Mammary epithelial cell (primary cell): Measurements from ENCODE around the gene FDX1.

Source experiments
- EZH2 ChIP-seq: IDR thresholded peaks from 2 replicates; pipeline ENCODE4 v1.6.1; 2012; ENCODE audit warnings: low read length, inconsistent platforms, borderline replicate concordance
- TF ChIP-seq, protein P1 (sequence below), 2 donors: IDR thresholded peaks in 1 of 2; conservative IDR thresholded peaks in 1 of 2; 2 replicates each; pipeline ENCODE4 v1.5.1; 2011 to 2012; ENCODE audit warnings: inconsistent platforms in 2 of 2, low read length in 2 of 2, mild to moderate bottlenecking in 2 of 2, control low read depth in 1 of 2, low read depth in 1 of 2; ENCODE audit not compliant: insufficient read depth in 1 of 2; ENCODE audit errors: extremely low read depth in 1 of 2

DNA sequence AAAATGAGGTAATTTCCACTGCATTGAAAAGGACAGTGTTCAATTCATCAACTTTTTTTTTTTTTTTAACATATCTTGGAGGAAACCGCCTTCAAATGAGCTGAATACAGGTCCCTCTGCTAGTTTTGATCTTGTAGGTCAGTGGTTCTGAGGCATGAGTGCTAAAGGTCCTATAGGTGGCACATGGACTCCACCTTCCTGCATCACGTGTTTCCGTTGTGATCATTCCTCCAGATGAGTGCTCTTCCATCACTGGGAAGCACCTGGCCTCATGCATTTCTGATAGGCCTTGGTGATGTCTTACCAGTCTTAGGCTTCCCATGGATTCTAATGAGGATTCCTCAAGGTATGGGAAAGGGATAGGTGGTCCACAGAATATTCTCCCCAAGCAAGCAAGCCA, 37.8 kb downstream of the FDX1 start:
- TF ChIP-seq, protein P1, sequence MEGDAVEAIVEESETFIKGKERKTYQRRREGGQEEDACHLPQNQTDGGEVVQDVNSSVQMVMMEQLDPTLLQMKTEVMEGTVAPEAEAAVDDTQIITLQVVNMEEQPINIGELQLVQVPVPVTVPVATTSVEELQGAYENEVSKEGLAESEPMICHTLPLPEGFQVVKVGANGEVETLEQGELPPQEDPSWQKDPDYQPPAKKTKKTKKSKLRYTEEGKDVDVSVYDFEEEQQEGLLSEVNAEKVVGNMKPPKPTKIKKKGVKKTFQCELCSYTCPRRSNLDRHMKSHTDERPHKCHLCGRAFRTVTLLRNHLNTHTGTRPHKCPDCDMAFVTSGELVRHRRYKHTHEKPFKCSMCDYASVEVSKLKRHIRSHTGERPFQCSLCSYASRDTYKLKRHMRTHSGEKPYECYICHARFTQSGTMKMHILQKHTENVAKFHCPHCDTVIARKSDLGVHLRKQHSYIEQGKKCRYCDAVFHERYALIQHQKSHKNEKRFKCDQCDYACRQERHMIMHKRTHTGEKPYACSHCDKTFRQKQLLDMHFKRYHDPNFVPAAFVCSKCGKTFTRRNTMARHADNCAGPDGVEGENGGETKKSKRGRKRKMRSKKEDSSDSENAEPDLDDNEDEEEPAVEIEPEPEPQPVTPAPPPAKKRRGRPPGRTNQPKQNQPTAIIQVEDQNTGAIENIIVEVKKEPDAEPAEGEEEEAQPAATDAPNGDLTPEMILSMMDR (conservative IDR thresholded peaks at IDR 0.05 in 1 of 2, IDR thresholded peaks at IDR 0.05 in 1 of 2; ENCODE audit: extremely low read depth in 1 of 2, insufficient read depth in 1 of 2, low read depth in 1 of 2, low read length in 2 of 2) = peak in 1 of 2 donors; percentile 23
- no peak for TF ChIP-seq EZH2
